GM19043 (cell line): ENCODE measurements around the gene PDCD7.

Source experiments
- ATAC-seq: cut with Tn5 transposase; IDR thresholded peaks from one replicate; pipeline ENCODE4 v1.9.1; 2021; ENCODE audit warnings: low read depth; ENCODE audit not compliant: unreplicated experiment

PDCD7 gene

DNA sequence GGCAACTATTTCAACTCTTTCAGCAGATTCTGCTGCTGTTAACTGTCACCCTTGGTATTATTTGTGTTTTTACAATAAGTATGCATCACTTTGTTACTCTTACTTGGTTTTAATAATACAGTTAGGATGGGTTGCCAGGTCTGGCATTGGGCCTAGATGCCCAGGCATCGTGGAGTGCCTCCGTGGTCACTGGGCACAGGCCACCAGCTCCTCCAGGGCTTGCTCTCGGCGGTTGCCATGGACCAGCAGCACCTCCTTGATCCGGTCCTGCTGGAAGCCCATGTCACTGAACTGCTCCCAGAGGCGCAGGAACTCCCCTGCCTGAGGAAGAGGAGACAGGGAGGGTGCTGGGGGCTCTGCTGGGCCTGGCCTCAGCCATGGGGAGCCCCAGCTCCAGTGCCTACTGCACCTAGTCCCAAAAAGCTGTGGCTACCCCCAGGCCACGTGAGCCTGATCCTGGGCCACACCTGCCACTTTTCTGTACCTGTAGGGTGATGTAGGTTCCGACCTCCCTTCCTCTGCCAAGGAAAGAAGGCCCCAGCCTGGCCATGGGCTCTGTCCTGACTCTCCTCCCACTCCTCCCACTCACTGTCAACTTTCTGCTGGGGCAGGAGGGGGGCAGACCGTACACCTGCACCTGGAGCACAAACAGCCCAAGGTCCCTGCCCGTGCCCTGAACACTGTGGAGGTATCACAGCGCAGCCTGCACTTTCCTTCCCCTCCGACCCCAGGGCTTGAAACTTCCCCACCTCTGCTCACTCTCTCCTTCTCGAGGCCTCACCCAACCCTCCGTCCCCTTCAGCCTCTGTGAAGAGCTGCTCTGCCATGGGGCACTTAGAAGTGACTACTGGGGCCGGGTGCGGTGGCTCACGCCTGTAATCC is 40.5 kb downstream of the PDCD7 start:
- ATAC-seq = no peak

DNA sequence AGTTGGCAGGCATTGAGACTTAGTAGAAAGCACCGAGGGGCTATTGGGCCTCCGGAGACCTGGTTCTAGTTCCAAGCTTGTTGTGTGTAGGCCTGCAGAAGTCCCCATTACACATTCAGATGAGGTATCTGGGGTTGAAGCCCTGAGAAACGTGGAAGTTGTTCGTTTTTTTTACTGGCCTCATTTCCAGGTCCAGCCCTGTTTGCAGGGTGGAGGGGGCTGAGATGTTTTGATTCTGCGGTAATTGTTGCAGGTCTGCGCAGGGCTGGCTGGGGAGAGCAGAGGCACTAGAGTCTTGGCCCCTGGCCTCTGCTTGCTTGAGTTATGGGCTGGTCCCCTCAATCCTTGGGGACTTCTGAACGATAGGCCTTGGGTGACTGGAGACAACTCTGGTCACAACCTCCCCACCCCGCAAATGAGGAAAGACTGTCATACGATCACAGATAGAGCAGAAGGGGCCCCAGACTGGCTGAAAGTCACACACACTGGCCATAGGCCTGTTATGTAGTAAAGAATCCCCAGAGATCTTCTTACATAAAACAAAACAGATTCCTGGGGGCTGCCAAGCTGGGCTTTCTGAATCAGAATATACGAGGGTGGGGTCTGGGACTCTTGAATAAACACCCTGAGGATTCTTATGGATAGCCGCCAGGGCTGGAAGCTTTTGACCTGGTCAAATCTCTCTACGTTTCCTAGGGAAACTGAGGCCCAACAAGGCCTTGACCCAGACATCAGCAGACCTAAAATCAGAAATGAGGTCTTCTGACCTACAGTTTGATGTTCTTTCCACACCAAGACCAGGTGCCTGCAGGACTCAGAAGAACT is 41.5 kb downstream of the PDCD7 start:
- ATAC-seq = no peak

DNA sequence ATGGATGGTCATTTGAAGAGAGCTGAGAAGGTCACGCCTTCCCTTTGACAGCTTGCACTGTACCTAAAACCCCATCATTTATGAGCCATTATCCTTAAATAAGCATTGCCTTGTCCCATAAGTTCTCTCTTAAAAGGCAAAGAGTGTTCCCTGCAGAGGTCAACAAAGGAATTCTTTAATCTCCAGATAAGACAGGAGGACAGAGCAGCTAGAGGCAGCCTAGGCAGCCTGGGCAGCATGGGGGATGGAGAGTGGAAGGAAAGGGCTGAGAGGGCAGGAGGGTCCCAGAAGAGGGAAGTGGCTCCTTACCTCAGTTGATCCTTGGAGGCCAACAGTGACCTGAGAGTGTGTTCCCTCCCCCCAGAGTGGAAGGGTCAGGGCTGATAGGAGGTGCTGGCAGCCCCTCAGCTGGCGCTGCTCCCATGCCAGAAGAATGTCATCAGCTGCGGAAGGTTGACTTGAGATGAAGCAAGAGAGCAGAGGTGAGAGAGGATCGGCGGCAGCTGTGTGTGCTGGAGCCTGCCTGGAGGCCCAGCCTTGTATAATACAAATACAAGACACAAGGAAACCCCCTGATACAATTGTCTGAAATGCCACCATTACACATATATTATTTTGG is 44.3 kb downstream of the PDCD7 start:
- ATAC-seq = no peak

DNA sequence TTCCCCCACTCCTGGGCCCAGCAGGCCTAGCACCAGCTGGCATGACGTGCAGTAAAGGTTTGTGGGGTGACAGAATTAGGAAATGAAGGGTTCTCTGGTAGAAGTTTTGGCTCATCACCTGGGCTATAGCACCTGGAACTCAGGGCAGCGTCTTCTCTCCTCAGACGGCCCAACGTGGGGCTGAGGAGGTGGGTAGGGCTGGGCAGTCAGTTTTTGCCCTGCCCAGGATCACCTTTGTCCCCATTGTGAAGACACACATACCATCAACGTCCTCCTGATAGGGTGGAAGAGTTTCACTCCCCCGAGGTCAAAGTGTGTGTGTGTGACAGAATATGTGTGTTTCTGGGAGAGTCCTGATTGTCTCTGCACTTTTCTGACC is 45.0 kb downstream of the PDCD7 start:
- ATAC-seq = no peak

DNA sequence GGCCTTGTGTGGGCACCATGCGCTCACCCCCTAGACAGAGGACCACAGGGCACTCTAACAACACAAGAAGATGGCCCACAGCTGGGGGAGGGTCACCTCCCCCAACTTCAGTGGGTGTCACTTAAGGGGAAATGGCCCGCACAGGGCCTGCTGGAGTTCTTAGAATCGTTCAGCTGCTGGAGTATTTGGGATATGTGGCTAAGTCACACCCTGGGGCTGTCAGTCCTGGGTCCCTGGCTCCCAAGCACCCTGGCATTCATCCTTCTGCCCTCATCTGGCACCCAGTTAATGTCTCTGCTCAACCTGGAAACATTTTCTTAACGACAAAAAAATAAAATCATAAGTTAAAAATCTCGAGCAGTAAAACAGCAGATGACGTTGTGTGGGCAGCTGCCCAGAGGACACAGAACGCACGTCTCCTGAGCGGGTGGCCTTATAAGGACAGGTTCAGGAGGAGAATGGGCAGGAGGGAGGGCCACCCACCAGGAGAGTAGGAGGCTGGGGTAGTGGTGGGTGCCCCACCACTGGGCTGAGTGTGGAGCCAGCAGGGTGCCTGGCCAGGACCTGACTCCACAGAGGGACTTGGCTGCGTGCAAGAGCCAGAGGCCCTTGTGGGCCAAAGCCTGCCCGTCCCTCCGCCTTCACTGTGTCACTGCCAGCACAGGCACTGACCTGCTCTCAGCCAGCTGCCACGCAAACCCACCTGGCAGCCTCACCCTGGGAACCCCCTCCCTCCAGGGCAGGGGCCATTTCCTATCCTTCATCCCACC is 45.5 kb downstream of the PDCD7 start:
- no peak for ATAC-seq

DNA sequence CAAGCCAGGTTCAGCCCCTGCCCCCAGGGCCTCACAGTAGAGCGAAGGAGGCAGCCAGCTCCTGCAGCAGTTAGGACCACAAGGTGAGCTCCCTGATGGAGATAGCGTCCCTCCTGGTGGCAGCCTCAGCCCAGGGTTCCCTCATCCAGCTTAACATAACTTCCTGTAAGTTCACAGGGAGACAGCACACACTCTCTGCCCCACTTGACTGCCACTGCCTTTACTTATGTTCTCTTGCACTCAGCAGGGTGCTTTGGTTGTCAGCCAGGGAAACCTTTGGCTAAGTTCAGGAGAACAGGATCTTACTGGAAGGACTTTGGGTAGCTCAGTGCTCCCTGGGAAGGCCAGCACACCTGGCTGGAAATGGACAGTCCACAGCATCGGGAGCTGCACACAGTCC is 46.2 kb downstream of the PDCD7 start:
- no peak for ATAC-seq

DNA sequence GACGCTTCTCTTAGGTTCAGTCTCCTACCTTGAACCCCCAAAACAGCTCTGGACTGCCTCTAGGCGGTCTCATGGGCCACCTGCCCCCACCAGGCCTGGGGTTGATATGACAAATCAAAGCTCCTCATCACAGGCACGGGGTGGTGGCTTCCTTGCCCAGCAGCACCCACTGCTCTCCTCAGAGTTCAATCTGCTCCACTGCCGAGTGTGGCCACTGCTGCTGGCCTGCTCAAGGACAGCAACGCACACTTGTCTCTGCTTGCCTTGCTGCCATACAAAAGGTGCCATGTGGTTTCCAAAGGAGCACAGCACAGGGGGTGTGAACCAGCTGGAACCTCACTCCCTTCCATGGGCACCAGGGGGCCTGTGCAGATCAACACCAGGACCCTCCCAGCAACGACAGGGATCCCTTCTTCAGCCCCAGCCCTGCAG is 46.9 kb downstream of the PDCD7 start:
- no peak for ATAC-seq

DNA sequence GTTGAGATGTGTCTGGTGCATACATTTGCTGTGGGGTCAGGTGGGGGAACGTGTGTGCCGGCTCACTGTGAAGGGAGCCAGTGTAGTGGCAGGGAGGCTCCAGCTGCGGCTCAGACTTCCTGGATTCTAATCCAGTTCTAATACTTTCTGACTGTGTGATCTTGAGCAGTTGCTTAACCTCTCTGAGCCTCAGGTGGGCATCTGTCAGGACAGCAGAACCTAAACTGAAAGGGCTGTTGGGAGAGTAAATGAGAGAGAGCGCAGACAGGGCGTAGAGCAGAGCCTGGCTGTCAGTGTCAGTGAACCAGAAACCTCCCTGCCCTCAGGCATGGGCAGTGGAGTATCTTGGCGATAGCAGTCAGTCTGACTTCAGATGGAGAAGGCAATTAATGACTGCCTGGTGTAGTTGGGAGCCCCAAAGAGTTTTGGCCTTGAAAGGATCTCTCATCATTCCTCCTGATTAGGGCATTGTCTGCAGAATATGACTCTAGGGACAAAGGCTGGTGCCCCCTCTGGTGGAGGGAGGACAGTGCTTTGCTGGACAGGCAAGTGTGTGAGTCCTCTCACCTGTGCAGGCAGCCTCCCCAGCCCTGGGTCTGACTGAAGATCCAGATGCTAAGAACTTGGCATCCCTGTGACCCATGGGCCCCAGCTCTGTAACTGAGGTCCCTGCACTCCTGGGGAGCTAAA is 47.5 kb downstream of the PDCD7 start:
- ATAC-seq = no peak

DNA sequence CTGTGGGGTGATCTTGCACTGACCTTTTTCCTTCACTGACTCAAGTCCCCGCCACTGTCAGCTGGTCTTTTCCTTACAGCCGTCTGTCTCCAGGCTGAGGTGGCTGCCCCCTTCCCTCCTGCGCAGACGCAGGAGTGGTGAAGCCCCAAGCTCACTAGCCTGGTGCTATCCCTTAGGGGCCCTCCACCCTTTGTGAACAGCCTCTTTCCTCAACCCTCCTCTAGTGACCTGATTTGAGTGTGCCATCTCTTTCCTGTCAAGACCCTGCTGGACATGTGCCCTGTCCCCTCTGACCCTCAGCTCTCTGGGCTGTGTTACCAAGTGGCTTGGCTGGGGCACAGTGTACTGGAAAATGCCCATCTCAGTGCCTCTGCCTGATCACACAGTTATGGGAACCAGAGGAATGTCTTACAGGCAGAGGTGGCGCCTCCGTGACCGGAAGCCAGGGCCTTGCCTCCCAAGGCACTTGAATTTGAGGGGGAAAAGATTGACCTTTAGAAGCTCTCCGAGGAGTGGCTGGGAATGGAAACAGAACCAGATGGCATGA is 48.3 kb downstream of the PDCD7 start:
- no peak for ATAC-seq

DNA sequence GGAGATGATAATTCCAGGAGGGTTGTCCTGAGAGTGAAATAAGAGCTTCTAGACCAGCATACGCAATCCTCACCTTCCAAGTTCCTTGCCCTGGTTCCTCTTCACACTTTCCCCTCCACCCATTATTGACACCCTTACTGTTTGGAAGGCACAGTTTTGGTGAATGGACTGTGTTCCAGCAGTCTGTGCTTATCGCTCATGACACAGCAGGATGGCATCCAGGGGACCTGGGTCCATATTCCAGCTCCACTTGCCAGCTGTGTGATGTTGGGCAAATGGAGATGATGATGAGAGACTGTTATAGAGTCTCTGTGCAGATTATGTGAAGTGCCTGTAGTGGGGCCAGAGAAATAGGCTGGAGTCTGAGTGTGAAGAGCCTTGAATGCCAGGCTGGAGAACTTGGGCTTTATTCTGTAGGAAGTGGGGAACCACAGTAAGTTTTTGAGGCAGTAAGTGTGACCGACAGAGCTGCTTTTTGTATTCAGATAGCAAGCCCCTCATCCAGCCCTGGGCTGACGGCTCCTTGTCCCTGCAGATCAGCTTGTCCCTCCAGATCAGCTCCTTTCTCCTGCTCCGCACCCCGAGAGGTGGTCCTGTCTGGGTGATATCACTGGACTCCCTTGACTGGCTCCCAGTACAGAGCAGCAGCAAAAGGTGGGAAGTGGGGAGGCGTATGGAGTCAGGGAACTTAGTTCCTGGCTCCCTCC is 49.0 kb downstream of the PDCD7 start:
- no peak for ATAC-seq

DNA sequence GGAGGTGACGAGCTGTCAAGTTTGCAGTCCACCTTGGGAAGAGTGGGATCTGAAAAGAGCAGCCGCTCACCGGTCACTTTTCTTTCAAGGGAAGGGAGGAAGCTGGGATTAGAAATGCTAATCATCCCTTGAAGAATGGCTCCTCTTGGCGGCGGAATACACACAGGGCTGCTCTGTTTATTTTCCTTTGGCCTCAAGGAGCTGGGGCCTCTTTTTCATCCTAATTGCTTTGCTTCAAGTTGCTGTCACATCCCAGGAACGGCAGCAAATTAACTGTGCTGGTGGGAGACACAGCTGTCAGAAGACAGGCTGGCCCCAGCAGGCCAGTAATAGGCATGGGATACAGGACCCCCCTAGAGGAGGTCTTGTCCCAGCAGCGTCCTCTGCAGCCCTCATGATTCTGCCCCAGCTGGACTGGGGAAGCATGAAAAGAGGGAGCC is 50.3 kb downstream of the PDCD7 start:
- no peak for ATAC-seq

DNA sequence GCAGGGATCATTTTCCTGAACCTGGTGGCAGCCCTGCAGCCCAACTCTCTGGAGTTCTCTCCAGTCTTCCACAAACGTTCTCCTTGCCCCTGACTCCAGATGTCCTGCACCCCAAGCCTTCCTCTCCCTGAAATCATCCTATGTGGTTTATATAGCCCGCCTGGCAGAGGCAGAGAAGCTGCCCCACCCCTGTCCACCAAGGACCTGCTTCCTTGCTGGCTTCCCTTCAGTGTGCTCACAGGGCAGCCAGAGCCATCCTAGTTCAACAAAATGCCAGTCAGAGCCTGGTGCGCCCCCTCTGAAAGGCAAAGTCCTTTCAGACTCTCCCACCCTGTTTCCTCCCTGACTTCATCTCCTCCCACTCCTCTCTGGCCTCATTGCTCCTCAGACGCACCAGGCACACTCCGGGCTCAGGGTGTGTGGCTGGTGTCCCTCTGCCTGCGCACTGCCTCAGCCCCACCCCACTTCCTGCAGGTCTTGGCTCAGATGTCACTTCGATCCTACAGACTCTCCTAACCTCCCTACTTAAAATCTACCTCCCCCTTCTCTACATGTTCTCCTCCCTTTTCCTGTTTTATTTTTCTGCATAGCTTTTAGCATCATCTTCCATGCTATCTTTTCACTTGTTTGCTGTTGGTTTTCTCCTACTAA is 51.2 kb downstream of the PDCD7 start:
- ATAC-seq = no peak

DNA sequence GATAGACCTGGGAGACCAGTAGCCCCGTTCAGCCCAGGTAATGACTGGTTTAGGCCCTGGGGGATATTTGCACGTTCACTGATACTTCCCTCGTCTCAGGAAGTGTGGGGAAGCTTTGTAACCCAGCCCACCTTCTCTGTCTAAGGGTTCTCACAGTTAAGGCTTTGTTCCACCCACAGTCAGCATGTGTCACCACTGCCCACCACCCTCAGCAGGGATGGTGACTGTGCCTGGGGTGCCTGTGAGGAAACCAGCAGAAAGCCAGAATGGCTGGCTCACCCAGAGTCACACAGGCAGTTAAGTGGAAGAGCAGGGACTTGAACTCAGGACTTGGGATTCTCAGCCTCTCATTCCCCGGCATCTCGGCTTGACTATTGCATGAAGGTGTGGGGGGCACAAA is 51.9 kb downstream of the PDCD7 start:
- no peak for ATAC-seq

DNA sequence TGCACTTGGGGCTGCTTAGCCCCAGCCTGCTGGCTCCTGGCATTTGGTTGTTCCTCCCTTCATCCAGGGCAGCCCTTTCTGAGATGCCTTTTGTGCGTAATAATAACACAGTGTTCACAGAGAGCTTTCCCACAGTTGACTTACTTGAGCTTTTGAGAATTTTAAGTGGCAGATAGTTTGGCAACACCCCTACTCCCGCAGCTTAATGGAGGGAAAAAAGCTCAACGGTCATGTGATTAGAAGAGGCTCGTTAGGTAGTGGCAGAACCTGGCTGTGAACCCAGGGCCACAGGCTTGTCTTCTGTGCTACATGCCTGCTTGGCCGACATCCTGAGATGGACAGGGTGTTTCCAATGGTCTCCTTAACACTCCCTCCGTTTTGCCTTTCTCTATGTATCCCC is 52.3 kb downstream of the PDCD7 start:
- no peak for ATAC-seq

DNA sequence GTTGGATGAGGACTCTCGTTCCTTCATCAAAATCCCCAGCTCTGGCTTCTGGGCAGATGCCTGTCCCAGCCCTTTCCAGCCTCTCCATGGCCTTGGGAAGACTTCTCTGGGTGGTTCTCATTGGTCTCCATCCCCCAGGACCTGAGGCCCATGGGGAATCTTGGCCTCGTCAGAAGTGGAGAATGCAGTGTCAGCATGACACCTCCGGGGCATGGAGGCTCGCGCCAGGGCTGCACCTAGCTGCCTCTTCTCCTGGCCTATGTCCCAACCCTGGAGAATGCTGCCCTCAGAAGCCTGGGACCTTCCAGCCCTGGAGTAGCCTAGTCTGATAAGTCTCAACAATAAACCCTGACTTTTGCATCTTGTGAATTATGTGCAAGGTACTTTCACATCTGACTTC is 54.0 kb downstream of the PDCD7 start:
- no peak for ATAC-seq

DNA sequence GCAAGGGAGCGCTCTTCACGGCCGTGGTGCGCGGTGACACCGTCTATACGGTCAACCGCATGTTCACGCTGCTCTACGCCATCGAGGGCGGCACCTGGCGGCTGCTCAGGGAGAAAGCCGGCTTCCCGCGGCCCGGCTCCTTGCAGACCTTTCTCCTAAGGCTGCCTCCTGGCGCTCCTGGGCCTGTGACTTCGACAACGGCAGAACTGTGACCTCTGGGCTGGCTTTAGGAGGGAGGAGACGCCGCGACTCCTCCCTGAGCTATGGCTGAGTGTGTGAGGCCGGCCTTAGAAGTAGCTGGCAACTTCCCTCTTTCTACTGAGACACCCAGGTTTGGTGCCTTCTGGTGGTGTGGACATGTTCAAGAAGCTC is 55.6 kb downstream of the PDCD7 start:
- ATAC-seq = no peak

DNA sequence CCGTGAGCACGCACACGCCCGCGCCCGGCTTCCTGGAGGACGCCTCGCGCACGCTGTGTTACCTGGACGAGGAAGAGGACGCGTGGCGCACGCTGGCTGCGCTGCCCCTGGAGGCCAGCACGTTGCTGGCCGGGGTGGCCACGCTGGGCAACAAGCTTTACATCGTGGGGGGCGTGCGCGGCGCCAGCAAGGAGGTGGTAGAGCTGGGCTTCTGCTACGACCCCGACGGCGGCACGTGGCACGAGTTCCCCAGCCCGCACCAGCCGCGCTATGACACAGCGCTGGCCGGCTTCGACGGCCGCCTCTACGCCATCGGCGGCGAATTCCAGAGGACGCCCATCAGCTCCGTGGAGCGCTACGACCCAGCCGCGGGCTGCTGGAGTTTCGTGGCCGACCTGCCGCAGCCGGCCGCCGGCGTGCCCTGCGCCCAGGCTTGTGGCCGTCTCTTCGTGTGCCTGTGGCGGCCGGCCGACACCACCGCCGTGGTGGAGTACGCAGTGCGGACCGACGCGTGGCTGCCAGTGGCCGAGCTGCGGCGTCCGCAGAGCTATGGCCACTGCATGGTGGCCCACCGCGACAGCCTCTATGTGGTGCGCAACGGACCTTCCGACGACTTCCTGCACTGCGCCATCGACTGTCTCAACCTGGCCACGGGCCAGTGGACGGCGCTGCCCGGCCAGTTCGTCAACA is 56.2 kb downstream of the PDCD7 start:
- no peak for ATAC-seq
